ENCODE data around the gene COL20A1. TPM values are rescaled to one million over a fixed set of nuclear protein-coding genes. Genes with fewer than 3 reads are reported as not detected.

The COL20A1 gene
- total and polyA plus RNA-seq, 2 donors from 2014 or later = 0.58 TPM; not detected in 1

- Histone ChIP-seq H3K27ac (ENCODE audit: low read depth in 2 of 2, low read length in 2 of 2) (no peak overlapping the region), H3K27me3 (ENCODE audit: control insufficient read depth, insufficient read depth, low read length) (no peaks in the 10 kb centered on the region), H3K4me3 (ENCODE audit: low read length in 3 of 3) (peak overlapping the region in 2 of 3 donors; percentile 24 to 57), H3K9me3 (ENCODE audit: control insufficient read depth in 2 of 3, insufficient read depth in 1 of 3, low read length in 3 of 3) (no peaks in the 10 kb centered on the region), H3K4me1 (ENCODE audit: control insufficient read depth in 2 of 3, insufficient read depth in 2 of 3, low read depth in 1 of 3, low read length in 3 of 3) (peaks cover 0 to 6% (median 0%) of the 10 kb centered on the region in 3 donors), H3K9ac (ENCODE audit: low read length in 3 of 3) (no peak overlapping the region), H3K36me3 (ENCODE audit: control insufficient read depth in 2 of 3, insufficient read depth in 3 of 3, low read length in 3 of 3) (no peaks in the 10 kb centered on the region)
- no peak for DNase-seq
- no peak for FAIRE-seq
- intact Hi-C loops (cut with DNase I) = no loop called here
- TF ChIP-seq CTCF (IDR thresholded peaks at IDR 0.05; ENCODE audit: borderline replicate concordance, extremely low read depth, insufficient read depth) = no peak
Observed at GRCh38 chr20:63373996-63374395, 81.0 kb downstream of the COL20A1 start.

DNA sequence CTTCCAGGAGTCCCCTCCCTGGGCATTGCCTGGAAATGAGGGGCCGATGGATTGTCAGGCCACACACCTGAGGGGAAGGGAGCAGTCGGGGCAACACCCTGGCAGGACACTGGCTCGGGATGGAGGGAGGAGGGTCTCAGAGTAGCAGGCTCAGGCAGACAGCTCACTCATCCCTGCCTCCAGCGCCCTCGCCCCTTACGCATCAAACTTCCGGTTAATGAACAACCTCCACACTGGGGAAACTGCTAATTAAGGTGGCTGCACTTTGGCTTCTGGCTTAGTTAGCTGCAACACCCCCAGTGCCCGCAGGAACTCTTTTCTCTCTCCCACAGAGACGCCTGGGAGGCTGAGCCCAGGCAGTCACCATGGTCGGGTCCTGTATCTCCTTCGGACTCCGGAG is 81.5 kb downstream of the COL20A1 start:
- TF ChIP-seq CTCF (IDR thresholded peaks at IDR 0.05; ENCODE audit: borderline replicate concordance, extremely low read depth, insufficient read depth) = no peak
- Histone ChIP-seq H3K4me1 (ENCODE audit: control insufficient read depth in 2 of 3, insufficient read depth in 2 of 3, low read depth in 1 of 3, low read length in 3 of 3) (peaks cover 0 to 6% (median 0%) of the 10 kb centered on the region in 3 donors), H3K4me3 (ENCODE audit: low read length in 3 of 3) (peak overlapping the region in 2 of 3 donors; percentile 24 to 57), H3K27ac (ENCODE audit: low read depth in 2 of 2, low read length in 2 of 2) (peak overlapping the region in 1 of 2 donors; percentile 0), H3K9ac (ENCODE audit: low read length in 3 of 3) (no peak overlapping the region), H3K9me3 (ENCODE audit: control insufficient read depth in 2 of 3, insufficient read depth in 1 of 3, low read length in 3 of 3) (no peaks in the 10 kb centered on the region), H3K36me3 (ENCODE audit: control insufficient read depth in 2 of 3, insufficient read depth in 3 of 3, low read length in 3 of 3) (no peaks in the 10 kb centered on the region), H3K27me3 (ENCODE audit: control insufficient read depth, insufficient read depth, low read length) (no peaks in the 10 kb centered on the region)
- peak in 3 of 5 donors; percentile 68 to 82 (median 69) for DNase-seq
- no peak for FAIRE-seq
- intact Hi-C loops (cut with DNase I) = no loop called here

GRCh38 chr20:63375438-63375837 is 82.5 kb downstream of the COL20A1 start:
- H3K9ac ChIP-seq (ENCODE audit: low read length in 3 of 3) = no peak overlapping the region
- DNase-seq (no peak), FAIRE-seq (no peak)
- no peaks in the 10 kb centered on the region for H3K9me3 ChIP-seq (ENCODE audit: control insufficient read depth in 2 of 3, insufficient read depth in 1 of 3, low read length in 3 of 3)
- intact Hi-C loops (cut with DNase I) = no loop called here
- no peak overlapping the region for H3K4me3 ChIP-seq (ENCODE audit: low read length in 3 of 3)
- H3K27ac ChIP-seq (ENCODE audit: low read depth in 2 of 2, low read length in 2 of 2) = no peak overlapping the region
- TF ChIP-seq CTCF (IDR thresholded peaks at IDR 0.05; ENCODE audit: borderline replicate concordance, extremely low read depth, insufficient read depth) = no peak
- no peaks in the 10 kb centered on the region for H3K36me3 ChIP-seq (ENCODE audit: control insufficient read depth in 2 of 3, insufficient read depth in 3 of 3, low read length in 3 of 3)
- H3K27me3 ChIP-seq (ENCODE audit: control insufficient read depth, insufficient read depth, low read length) = no peaks in the 10 kb centered on the region
- peaks cover 0 to 6% (median 0%) of the 10 kb centered on the region in 3 donors for H3K4me1 ChIP-seq (ENCODE audit: control insufficient read depth in 2 of 3, insufficient read depth in 2 of 3, low read depth in 1 of 3, low read length in 3 of 3)
